Spleen (tissue), 11 donors: ENCODE data around the gene GLTP. TPM values are rescaled to one million over a fixed set of nuclear protein-coding genes. Genes with fewer than 3 reads are reported as not detected.

Experiments
- DNase-seq: peaks from one replicate; pipeline ENCODE4 v3.0.0-alpha.2; 2020
- H3K27ac ChIP-seq, 8 donors: fragments of 200-600 bp; sonication (generic) in 7 of 8; 1 replicate in 4 of 8; 2 replicates in 4 of 8; pipeline versions ENCODE4 v1.5.0 to v1.8.0; 2016 to 2021; ENCODE audit warnings: inconsistent platforms in 4 of 8, mild to moderate bottlenecking in 4 of 8, moderate library complexity in 1 of 8
- H3K27me3 ChIP-seq, 7 donors: fragments of 200-600 bp; sonication (generic) in 6 of 7; replicated peaks in 1 of 7; 1 replicate in 4 of 7; 2 replicates in 3 of 7; pipeline versions ENCODE4 v1.5.0 to v1.8.0; 2016 to 2021; ENCODE audit warnings: inconsistent platforms in 3 of 7, mild to moderate bottlenecking in 1 of 7
- H3K36me3 ChIP-seq, 6 donors: fragments of 200-600 bp; sonication (generic) in 5 of 6; 1 replicate in 4 of 6; 2 replicates in 2 of 6; pipeline versions ENCODE4 v1.5.0 to v1.8.0; 2016 to 2021; ENCODE audit warnings: inconsistent platforms in 2 of 6
- H3K4me1 ChIP-seq, 6 donors: fragments of 200-600 bp; sonication (generic) in 5 of 6; 1 replicate in 3 of 6; 2 replicates in 3 of 6; pipeline versions ENCODE4 v1.5.0 to v1.8.0; 2016 to 2021; ENCODE audit warnings: inconsistent platforms in 3 of 6
- H3K4me3 ChIP-seq, 8 donors: fragments of 200-600 bp; sonication (generic) in 7 of 8; 1 replicate in 4 of 8; 2 replicates in 4 of 8; pipeline versions ENCODE4 v1.5.0 to v1.8.0; 2016 to 2021; ENCODE audit warnings: inconsistent platforms in 4 of 8, mild to moderate bottlenecking in 4 of 8, moderate library complexity in 2 of 8
- H3K9me3 ChIP-seq, 8 donors: fragments of 200-600 bp; sonication (generic) in 7 of 8; 1 replicate in 4 of 8; 2 replicates in 4 of 8; pipeline versions ENCODE4 v1.5.0 to v1.8.0; 2016 to 2021; ENCODE audit warnings: inconsistent platforms in 4 of 8
- CTCF ChIP-seq, 11 experiments: fragments of 200-600 bp in 7 of 11; fragments of 450-650 bp in 4 of 11; sonication (generic) in 4 of 11; IDR thresholded peaks in 8 of 11; conservative IDR thresholded peaks in 3 of 11; 1 replicate in 7 of 11; 2 replicates in 4 of 11; pipeline versions ENCODE4 v1.4.0 to v1.8.0; 2016 to 2021; ENCODE audit warnings: antibody characterized with exemption in 11 of 11, inconsistent platforms in 4 of 11, mild to moderate bottlenecking in 1 of 11
- POLR2A ChIP-seq, 3 donors: fragments of 450-650 bp; IDR thresholded peaks; one replicate each; pipeline ENCODE4 v1.5.1; 2017; ENCODE audit warnings: antibody characterized with exemption in 3 of 3, mild to moderate bottlenecking in 1 of 3
- POLR2AphosphoS5 ChIP-seq, 3 donors: sonication (generic); formaldehyde crosslinking; IDR thresholded peaks; one replicate each; pipeline ENCODE4 v1.5.1; 2017; ENCODE audit warnings: antibody characterized with exemption in 3 of 3
- WGBS, 5 donors: extraction: QIAGEN DNeasy Blood & Tissue Kit in 3 of 5; methylation state at CpG; one replicate each; pipeline versions ENCODE4 v1.1.5 to v1.1.7; 2013 to 2018; 5-methylcytosine and 5-hydroxymethylcytosine counted together
- intact Hi-C: fragments of 100-400 bp; cut with DNase I; formaldehyde crosslinking; loops from one replicate; pipeline ENCODE4 v1.15.0; 2023; ENCODE audit warnings: low total_unique reads
- polyA plus RNA-seq, 3 donors: library from polyadenylated mRNA; stranded (reverse); fragments of 200-250 nt; gene quantifications; one replicate each; pipeline ENCODE4 v1.2.1, GENCODE V29; 2013
- total RNA-seq, 7 donors: library from RNA; depleted of rRNA in 3 of 7; stranded (reverse); fragments of >200 nt in 3 of 7; fragmentation: NEBNext Ultra II Directional in 4 of 7; extraction: Animal tissue kit (Norgen Biotek cat#: 25700) in 4 of 7; gene quantifications; one replicate each; pipeline versions ENCODE4 v1.1.0 to v1.2.1, GENCODE V29; 2016 to 2021
- donor health status: healthy with polysubstance abuse.
- donor health status: DM: no; HTN: no; CAD: no; lungs with moderate emphysema.
- donor health status: DM: no; HTN: no; CAD: no.
- donor health status: Bipolar disorder and iron deficiency.
- donor health status: healthy.
- donor health status: DM: no; HTN: no; CAD: no.
- donor health status: DM: yes; HTN: yes; CAD: no.

GLTP gene
- total and polyA plus RNA-seq, 10 donors = 25.6 to 45.5 (median 31.8) TPM

- no peaks in the 10 kb centered on the region for H3K27me3 ChIP-seq
- no peak overlapping the region for H3K4me3 ChIP-seq
- H3K36me3 ChIP-seq = peaks cover 0 to 25% (median 0%) of the 10 kb centered on the region in 6 donors
- WGBS, 5 donors = 61 to 75% (median 69%) methylated on average over 6 of the region's 6 CpGs
- TF ChIP-seq POLR2AphosphoS5 (IDR thresholded peaks at IDR 0.05) = no peak
- TF ChIP-seq POLR2A (IDR thresholded peaks at IDR 0.05) = no peak
- no peak for TF ChIP-seq CTCF (IDR thresholded peaks at IDR 0.05 in 8 of 11, conservative IDR thresholded peaks at IDR 0.05 in 3 of 11)
- DNase-seq = no peak
- H3K9me3 ChIP-seq = no peaks in the 10 kb centered on the region
- intact Hi-C loops = no loop called here
- H3K4me1 ChIP-seq = peaks cover 22 to 91% (median 54%) of the 10 kb centered on the region in 6 donors
- peak overlapping the region in 4 of 8 donors; percentile 21 to 47 (median 31) for H3K27ac ChIP-seq
These were observed 4.7 kb downstream of the GLTP start for GRCh38 chr12:109875572-109876131.

- H3K9me3 ChIP-seq = no peaks in the 10 kb centered on the region
- no peak overlapping the region for H3K4me3 ChIP-seq
- no peaks in the 10 kb centered on the region for H3K27me3 ChIP-seq
- TF ChIP-seq POLR2AphosphoS5 (IDR thresholded peaks at IDR 0.05) = no peak
- TF ChIP-seq CTCF (IDR thresholded peaks at IDR 0.05 in 8 of 11, conservative IDR thresholded peaks at IDR 0.05 in 3 of 11) = no peak
- no peak for TF ChIP-seq POLR2A (IDR thresholded peaks at IDR 0.05)
- intact Hi-C loops = no loop called here
- no peak overlapping the region for H3K27ac ChIP-seq
- peaks cover 0 to 25% (median 0%) of the 10 kb centered on the region in 6 donors for H3K36me3 ChIP-seq
- peaks cover 14 to 97% (median 44%) of the 10 kb centered on the region in 6 donors for H3K4me1 ChIP-seq
- DNase-seq = no peak
- 85 to 96% (median 90%) methylated on average over 6 of the region's 6 CpGs for WGBS, 5 donors
These were observed 6.7 kb downstream of the GLTP start for GRCh38 chr12:109873653-109874052.

- WGBS, 5 donors = 81 to 92% (median 88%) methylated on average over 6 to 7 of the region's 7 CpGs
- peaks cover 0 to 22% (median 0%) of the 10 kb centered on the region in 6 donors for H3K36me3 ChIP-seq
- DNase-seq = no peak
- peaks cover 10 to 96% (median 32%) of the 10 kb centered on the region in 6 donors for H3K4me1 ChIP-seq
- H3K27ac ChIP-seq = peak overlapping the region in 3 of 8 donors; percentile 2 to 11 (median 5)
- no peaks in the 10 kb centered on the region for H3K9me3 ChIP-seq
- H3K4me3 ChIP-seq = no peak overlapping the region
- no peak for TF ChIP-seq POLR2A (IDR thresholded peaks at IDR 0.05)
- no peak for TF ChIP-seq CTCF (IDR thresholded peaks at IDR 0.05 in 8 of 11, conservative IDR thresholded peaks at IDR 0.05 in 3 of 11)
- no peak for TF ChIP-seq POLR2AphosphoS5 (IDR thresholded peaks at IDR 0.05)
- intact Hi-C loops = no loop called here
- H3K27me3 ChIP-seq = no peaks in the 10 kb centered on the region
These were observed 8.6 kb downstream of the GLTP start for GRCh38 chr12:109871668-109872314.

- no peak for TF ChIP-seq CTCF (IDR thresholded peaks at IDR 0.05 in 8 of 11, conservative IDR thresholded peaks at IDR 0.05 in 3 of 11)
- TF ChIP-seq POLR2A (IDR thresholded peaks at IDR 0.05) = no peak
- TF ChIP-seq POLR2AphosphoS5 (IDR thresholded peaks at IDR 0.05) = no peak
- intact Hi-C loops = no loop called here
- no peaks in the 10 kb centered on the region for H3K27me3 ChIP-seq
- peaks cover 0 to 85% (median 22%) of the 10 kb centered on the region in 6 donors for H3K4me1 ChIP-seq
- no peaks in the 10 kb centered on the region for H3K9me3 ChIP-seq
- no peak overlapping the region for H3K4me3 ChIP-seq
- peaks cover 0 to 22% (median 0%) of the 10 kb centered on the region in 6 donors for H3K36me3 ChIP-seq
- no peak for DNase-seq
- 56 to 65% (median 57%) methylated on average over 2 of the region's 2 CpGs for WGBS, 5 donors
- no peak overlapping the region for H3K27ac ChIP-seq
These were observed 9.7 kb downstream of the GLTP start for GRCh38 chr12:109870648-109871047.
